ENCODE results near the gene ENOX1.
"Not testable (repeated sequence)": the region's sequence is repeated elsewhere in the genome, so short reads cannot be mapped to it uniquely, and the experiment has no call there.

ENOX1 gene

GRCh38 chr13:43370842-43371241 lies 415.9 kb downstream of the ENOX1 start:
- DNase-seq, result no peak

DNA sequence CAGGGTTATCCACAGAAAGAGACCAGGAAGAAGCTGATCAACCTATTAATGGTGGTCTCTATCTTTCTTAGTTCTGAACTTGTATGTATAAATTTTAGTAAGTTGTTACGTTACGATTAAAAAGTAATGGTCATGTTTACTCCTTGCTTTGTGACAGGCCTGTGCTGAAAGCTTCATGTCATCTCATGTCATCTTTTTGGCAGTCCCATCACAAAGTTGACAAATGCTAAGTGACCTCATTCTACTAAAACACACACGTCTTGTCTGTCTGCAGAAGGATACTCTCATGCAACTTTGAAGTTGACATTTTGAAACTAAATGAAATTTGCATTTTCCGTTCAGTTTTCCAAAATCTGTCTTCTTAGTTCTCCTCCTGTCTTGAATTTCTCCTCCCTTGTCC lies 417.5 kb downstream of the ENOX1 start:
- no peak for DNase-seq

DNA sequence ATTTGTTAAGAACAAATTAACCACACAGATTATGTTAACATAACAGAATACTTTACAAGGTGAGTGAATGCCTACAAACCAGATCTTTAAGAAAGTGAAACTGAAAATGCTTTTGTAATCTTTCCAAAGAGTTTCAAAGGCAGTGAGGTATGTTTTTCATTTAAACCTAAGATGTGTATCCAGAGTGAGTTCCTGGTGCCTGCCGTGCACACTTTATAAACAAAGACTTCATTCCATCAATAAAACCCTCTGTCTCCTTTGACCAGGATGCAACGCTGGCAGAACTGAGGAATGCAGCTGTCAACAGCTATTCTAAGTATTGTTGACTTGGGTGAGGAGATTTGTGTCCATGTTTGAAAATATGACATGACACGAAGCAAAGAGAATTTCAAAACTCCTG lies 418.8 kb downstream of the ENOX1 start:
- no peak for DNase-seq

DNA sequence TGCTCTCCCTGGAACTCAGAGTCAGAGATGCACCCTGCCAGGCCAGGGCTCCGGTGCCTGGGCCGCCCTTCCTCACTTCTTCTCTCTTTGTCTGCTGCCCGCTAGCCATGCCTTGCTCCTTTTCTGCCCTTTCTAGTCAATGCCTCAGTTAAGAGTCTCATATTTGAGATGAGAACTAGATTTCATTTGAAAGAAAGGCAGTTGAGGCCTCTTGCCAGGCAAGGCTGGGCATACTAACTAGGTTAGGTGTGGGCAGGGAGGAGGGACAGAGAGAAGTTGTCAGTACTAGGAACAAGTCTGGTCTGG lies 421.8 kb downstream of the ENOX1 start:
- DNase-seq, result no peak

- DNase-seq, result no peak
Measured at GRCh38 chr13:43364210-43365038, 422.3 kb downstream of the ENOX1 start.

- DNase-seq, result no peak
Measured at GRCh38 chr13:43363156-43363953, 423.4 kb downstream of the ENOX1 start.

DNA sequence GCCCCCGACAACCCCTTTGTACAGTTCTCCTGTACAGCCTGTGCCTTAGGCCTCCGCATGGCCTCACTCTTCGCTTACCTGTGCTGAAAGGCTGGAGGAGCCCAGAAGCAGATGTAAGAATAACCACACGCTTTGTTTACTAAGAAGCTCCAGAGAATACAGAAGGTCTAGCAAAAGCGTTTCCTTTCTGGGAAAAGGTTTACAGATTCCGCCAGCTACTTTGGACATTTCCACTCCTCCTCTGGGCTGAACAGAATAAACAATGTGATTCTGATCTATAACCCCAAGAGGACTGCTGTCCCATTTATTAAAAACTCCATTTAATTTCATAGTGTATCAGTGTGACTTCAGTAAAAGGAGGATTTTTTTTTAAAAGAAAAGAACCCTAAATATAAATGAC lies 424.2 kb downstream of the ENOX1 start:
- DNase-seq, result no peak

GRCh38 chr13:43360892-43361610 lies 425.7 kb downstream of the ENOX1 start:
- DNase-seq, result no peak

- DNase-seq, result no peak
Measured at GRCh38 chr13:43360171-43360570, 426.6 kb downstream of the ENOX1 start.

DNA sequence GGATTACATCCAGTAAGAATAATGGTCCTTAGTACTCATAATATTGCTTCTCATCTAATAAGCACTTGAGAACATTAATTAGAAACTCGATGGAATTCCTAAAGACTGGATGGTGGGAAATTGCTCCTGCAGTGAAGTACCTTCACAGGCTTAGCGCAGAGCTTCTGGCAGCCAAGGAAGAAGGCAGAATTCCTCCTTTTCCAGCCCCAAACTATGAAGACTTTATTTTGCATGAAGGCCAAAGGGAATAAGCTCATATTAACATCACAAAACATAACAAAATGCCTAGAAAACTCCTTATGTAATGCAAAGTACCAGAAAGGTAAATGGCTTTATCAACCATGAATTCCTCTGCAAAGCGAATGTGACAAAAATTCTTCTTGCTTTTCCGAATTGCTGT lies 427.2 kb downstream of the ENOX1 start:
- DNase-seq, result no peak

GRCh38 chr13:43357564-43357963 lies 429.2 kb downstream of the ENOX1 start:
- no peak for DNase-seq

- no peak for DNase-seq
Measured at GRCh38 chr13:43356567-43356966, 430.2 kb downstream of the ENOX1 start.

- DNase-seq, result no peak
Measured at GRCh38 chr13:43355774-43356173, 431.0 kb downstream of the ENOX1 start.

GRCh38 chr13:43354153-43354945 lies 432.4 kb downstream of the ENOX1 start:
- no peak for DNase-seq

DNA sequence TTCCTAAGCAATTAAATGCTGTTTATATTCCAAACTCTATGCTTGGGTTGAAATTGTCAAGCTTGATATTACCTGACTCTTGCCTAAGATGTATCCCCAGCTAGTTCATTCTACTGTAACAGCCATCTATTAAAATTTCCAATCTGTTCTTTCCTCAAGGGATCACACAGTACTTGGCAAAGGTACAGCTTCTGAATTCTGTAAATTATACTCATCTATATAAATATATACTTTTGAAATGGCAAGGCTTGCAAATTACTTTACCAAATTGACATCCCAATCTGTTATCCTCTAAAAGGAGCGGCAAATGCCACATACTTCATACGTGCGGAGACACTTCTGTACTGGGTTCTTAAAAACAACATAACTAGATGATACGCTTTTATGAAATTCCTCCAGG lies 433.1 kb downstream of the ENOX1 start:
- DNase-seq, result no peak

DNA sequence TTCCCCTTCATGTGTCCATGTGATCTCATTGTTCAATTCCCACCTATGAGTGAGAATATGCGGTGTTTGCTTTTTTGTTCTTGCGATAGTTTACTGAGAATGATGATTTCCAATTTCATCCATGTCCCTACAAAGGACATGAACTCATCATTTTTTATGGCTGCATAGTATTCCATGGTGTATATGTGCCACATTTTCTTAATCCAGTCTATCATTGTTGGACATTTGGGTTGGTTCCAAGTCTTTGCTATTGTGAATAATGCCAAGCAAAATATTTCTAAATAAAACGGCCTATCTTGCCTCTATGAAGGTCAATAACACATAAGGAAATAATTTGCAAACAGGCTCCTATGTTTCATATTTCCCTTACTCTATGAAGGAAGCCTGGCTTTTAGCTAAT lies 435.2 kb downstream of the ENOX1 start:
- DNase-seq, result not testable (repeated sequence)

GRCh38 chr13:43348397-43348796 lies 438.4 kb downstream of the ENOX1 start:
- no peak for DNase-seq

DNA sequence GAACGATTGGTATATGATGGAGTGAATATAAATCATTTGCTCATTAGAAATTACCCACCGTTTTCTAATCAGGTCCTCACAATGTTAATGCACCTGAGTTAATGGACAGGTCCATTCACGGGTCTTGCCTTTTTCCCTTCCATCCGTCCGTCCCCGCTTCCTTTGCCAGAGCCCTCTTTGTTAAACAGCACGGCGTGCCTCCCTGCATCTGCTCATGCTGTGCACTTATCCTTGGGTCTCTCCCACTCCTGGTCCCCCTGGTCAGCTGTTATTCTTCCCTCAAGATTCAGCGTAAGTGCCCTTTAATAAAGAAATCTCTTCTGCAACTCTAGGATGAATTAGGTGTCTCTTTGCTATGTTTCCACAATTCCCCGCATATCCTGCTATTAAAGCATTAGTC lies 438.9 kb downstream of the ENOX1 start:
- no peak for DNase-seq

DNA sequence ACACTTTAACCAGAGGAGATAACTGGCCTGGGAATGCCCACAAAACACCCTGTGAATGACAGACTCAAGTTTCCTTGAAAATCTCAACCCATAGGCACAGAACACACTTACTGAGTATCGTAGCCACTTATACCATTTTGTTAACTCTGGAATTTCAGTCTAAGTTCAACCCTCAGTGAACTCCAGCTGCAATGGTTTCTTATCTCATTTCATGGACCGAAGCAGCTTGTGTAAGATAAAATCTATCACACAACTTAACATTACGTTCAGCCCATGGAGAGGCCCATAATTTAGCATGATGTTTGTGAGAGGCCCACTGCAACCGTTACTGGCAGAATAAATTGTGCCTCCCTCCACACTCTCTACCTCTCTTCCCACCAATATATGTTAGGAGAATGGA lies 440.3 kb downstream of the ENOX1 start:
- DNase-seq, result no peak

DNA sequence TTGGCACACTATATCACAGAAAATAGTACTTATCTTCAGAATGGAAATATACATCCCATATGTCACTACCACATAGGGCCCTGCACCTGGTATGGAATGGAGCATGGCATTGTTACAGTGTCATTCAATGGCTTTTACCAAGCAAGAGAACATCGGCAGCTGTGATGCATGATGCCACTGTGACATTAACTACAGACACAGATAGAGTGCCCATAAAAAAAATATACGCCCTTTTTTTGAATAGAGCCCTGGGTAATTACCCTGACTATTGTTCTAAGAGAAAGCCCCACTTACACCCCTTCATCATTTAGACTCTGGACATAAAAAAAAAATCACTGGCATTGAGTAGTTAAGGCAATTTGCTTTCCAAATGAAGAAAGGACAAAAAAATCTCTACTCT lies 443.1 kb downstream of the ENOX1 start:
- DNase-seq, result no peak

DNA sequence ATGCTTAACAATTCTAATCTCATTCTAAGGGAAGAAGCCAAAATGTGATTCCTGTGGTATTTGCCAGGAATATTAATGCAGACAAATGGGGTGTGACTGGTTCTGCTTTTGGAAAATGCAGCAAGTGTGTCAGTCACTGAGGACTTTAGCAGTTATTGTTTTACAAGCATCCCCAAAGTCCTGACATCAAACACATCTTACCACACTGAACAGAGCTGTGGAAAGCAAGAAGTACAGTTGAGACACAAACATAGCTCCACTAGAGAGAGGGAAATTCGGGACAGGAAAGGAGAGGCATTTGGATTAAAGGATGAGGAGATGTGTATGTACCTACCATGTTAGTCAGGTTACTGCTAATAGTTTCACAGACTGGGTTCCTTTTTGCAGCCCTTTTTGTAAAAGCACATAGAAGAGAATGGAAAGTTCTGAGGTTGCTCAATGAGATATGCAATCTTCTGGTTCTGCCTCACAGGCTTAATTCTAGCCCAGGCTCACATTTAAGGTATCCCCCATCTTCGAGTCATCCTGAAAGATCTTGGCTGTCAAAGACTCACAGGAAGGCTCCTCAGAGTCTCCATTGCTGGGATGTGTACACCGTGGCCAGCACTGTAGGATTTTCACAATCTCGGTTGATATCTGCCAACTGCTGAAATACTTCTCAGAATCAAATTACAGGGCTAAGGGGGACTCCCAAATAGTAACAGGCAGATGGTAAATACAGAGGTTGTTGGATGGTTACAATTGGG lies 446.8 kb downstream of the ENOX1 start:
- no peak for DNase-seq

- DNase-seq, result no peak
Measured at GRCh38 chr13:43339145-43339804, 447.5 kb downstream of the ENOX1 start.

All from activated CD4-positive, alpha-beta T cell treated with anti-CD3 and anti-CD28 coated beads, Interleukin-2, amount 50 U/mL, for 4 hours (primary cell).